Type B pancreatic cell (in vitro differentiated cells): ENCODE results near the gene KIF3B. TPM values are rescaled to one million over a fixed set of nuclear protein-coding genes. Genes with fewer than 3 reads are reported as not detected.

Source experiments
- DNase-seq: peaks from one replicate; pipeline ENCODE4 v3.0.0; 2021; ENCODE audit warnings: mixed read lengths; ENCODE audit not compliant: unreplicated experiment; ENCODE audit errors: extremely low spot score
- H3K27ac Mint-ChIP-seq: 2 replicates; pipeline ENCODE4 v1.8.0; 2021; ENCODE audit warnings: mild to moderate bottlenecking, mixed read lengths
- H3K27me3 Mint-ChIP-seq: 2 replicates; pipeline ENCODE4 v1.8.0; 2021; ENCODE audit warnings: mixed read lengths
- H3K36me3 Mint-ChIP-seq: 2 replicates; pipeline ENCODE4 v1.8.0; 2021; ENCODE audit warnings: mixed read lengths
- H3K4me1 Mint-ChIP-seq: one replicate; pipeline ENCODE4 v1.8.0; 2021; ENCODE audit warnings: mixed read lengths; ENCODE audit not compliant: unreplicated experiment
- H3K4me3 Mint-ChIP-seq: 2 replicates; pipeline ENCODE4 v1.8.0; 2021; ENCODE audit warnings: mild to moderate bottlenecking, mixed read lengths
- H3K9me3 Mint-ChIP-seq: 2 replicates; pipeline ENCODE4 v1.8.0; 2021; ENCODE audit warnings: mixed read lengths
- CTCF ChIP-seq: fragments of 200-600 bp; sonication (generic); conservative IDR thresholded peaks from 2 replicates; pipeline ENCODE4 v1.5.0; 2021; ENCODE audit warnings: antibody characterized with exemption, mild to moderate bottlenecking
- total RNA-seq: library from RNA; stranded (reverse); gene quantifications from 2 replicates; pipeline ENCODE4 v1.2.1, GENCODE V29; 2021; ENCODE audit warnings: low replicate concordance

KIF3B gene
- total RNA-seq, 1 donor from 2014 or later: 41.2 TPM

DNA sequence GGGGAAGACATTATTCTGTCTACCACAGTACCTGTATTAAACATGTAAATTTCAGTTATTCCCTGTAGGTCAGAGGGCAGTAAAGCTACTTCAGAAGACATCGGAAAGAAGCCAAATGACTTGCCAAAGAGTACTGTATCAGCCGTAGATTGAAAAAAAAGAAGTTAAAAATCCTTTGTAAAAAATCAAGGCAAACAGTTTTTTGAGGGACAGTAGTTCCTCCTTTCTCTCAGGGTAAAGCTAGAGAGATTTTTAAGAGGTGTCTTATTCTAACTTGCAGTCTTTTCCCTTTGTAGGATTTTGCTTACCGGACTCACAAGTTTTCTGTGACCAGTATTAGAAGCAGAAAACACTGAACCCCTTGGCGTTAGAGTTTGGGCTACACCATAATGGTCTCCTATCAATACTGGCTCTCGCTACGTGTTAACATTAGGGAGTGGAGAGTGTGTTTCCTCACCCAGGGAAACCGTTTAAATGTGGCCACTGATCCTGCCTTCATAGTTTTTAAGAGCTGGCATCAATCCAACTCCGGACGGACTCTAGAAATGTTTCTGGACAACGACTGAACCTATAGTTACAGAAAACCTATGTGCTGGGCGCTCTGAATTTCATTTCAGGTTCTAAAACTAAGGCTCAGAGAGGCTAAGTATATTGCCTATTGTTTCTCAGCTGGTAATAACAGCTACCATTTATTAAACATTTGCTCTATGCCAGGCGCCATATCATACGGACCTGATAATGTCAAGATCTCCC lies 79.3 kb downstream of the KIF3B start:
- peaks cover 37% of the 10 kb centered on the region for H3K4me1 Mint-ChIP-seq
- peak overlapping the region; percentile 99 for H3K4me3 Mint-ChIP-seq
- peaks cover 4% of the 10 kb centered on the region for H3K36me3 Mint-ChIP-seq
- no peaks in the 10 kb centered on the region for H3K9me3 Mint-ChIP-seq
- no peaks in the 10 kb centered on the region for H3K27me3 Mint-ChIP-seq
- peak overlapping the region; percentile 99 for H3K27ac Mint-ChIP-seq
- DNase-seq: no peak
- TF ChIP-seq CTCF: no peak

- Mint-ChIP-seq H3K9me3 (no peaks in the 10 kb centered on the region), H3K4me1 (peaks cover 38% of the 10 kb centered on the region), H3K4me3 (peak overlapping the region; percentile 99), H3K27me3 (no peaks in the 10 kb centered on the region), H3K36me3 (peaks cover 4% of the 10 kb centered on the region), H3K27ac (peak overlapping the region; percentile 99)
- no peak for TF ChIP-seq CTCF
- DNase-seq: no peak
Measured at GRCh38 chr20:32357375-32357868, 80.0 kb downstream of the KIF3B start.

- peak; percentile 21 for TF ChIP-seq CTCF
- Mint-ChIP-seq H3K36me3 (peaks cover 4% of the 10 kb centered on the region), H3K27me3 (no peaks in the 10 kb centered on the region), H3K4me3 (peak within 1 kb of the TSS; percentile 99), H3K27ac (peak within 1 kb of the TSS; percentile 99), H3K9me3 (no peaks in the 10 kb centered on the region), H3K4me1 (peaks cover 45% of the 10 kb centered on the region)
- DNase-seq: peak; percentile 100
Measured at GRCh38 chr20:32357869-32358631, 80.6 kb downstream of the KIF3B start, which contains the start of gene ASXL1. Gene ASXL1, plus strand, starts transcription at chr20:32358331. Its CDS starts 445 bp downstream, at chr20:32358776.

GRCh38 chr20:32358632-32358882 lies 81.1 kb downstream of the KIF3B start:
- TF ChIP-seq CTCF: no peak
- Mint-ChIP-seq H3K27me3 (no peaks in the 10 kb centered on the region), H3K4me3 (no peak overlapping the region), H3K4me1 (peaks cover 50% of the 10 kb centered on the region), H3K27ac (no peak overlapping the region), H3K36me3 (peaks cover 4% of the 10 kb centered on the region), H3K9me3 (no peaks in the 10 kb centered on the region)
- DNase-seq: no peak

GRCh38 chr20:32358883-32359632 lies 81.6 kb downstream of the KIF3B start:
- Mint-ChIP-seq H3K9me3 (no peaks in the 10 kb centered on the region), H3K36me3 (peaks cover 4% of the 10 kb centered on the region), H3K27me3 (no peaks in the 10 kb centered on the region), H3K27ac (peak overlapping the region; percentile 88), H3K4me1 (peaks cover 53% of the 10 kb centered on the region), H3K4me3 (peak overlapping the region; percentile 94)
- TF ChIP-seq CTCF: no peak
- peak; percentile 89 for DNase-seq
